K562 (cell line): ENCODE results near the gene CD248. TPM values are rescaled to one million over a fixed set of nuclear protein-coding genes. Genes with fewer than 3 reads are reported as not detected.

Experiments
- CBFB ChIP-seq: sonication (generic); formaldehyde crosslinking; IDR thresholded peaks from 2 replicates; pipeline ENCODE4 v1.4.0; 2020; ENCODE audit warnings: mild to moderate bottlenecking, missing genetic modification reagents
- HNRNPL ChIP-seq: fragments of 200-400 bp; formaldehyde crosslinking; IDR thresholded peaks from 2 replicates; pipeline ENCODE4 v1.6.1; 2017; ENCODE audit warnings: low read depth, mild to moderate bottlenecking, low read length
- MXD1 ChIP-seq: fragments of 250-450 bp; sonication (Bioruptor Pico); IDR thresholded peaks from 2 replicates; pipeline ENCODE4 v1.8.0; 2021; ENCODE audit warnings: borderline replicate concordance, mild to moderate bottlenecking, moderate library complexity; ENCODE audit not compliant: poor library complexity, severe bottlenecking
- MYNN ChIP-seq, 2 experiments: sonication (generic); formaldehyde crosslinking in 1 of 2; IDR thresholded peaks; 2 replicates each; pipeline versions ENCODE4 v1.5.0 to v1.6.1; 2016 to 2020; ENCODE audit warnings: antibody characterized with exemption in 1 of 2, missing genetic modification reagents in 1 of 2
- NFXL1 ChIP-seq: fragments of 450-650 bp; formaldehyde crosslinking; IDR thresholded peaks from 2 replicates; pipeline ENCODE4 v1.4.0; 2021; ENCODE audit warnings: mild to moderate bottlenecking
- NR2C2 ChIP-seq, 2 experiments: fragments of 200-800 bp in 1 of 2; sonication (Bioruptor generic) in 1 of 2; sonication (generic) in 1 of 2; formaldehyde crosslinking in 1 of 2; IDR thresholded peaks; 2 replicates each; pipeline versions ENCODE4 v1.6.1 to v1.8.0; 2016 to 2022; ENCODE audit warnings: mild to moderate bottlenecking in 1 of 2, missing compliant biosample characterization in 1 of 2, missing genetic modification characterization in 1 of 2, missing genetic modification reagents in 1 of 2
- PHB2 ChIP-seq: fragments of 450-650 bp; IDR thresholded peaks from 2 replicates; pipeline ENCODE4 v1.6.1; 2017; ENCODE audit warnings: low read depth
- POLR2AphosphoS5 ChIP-seq: IDR thresholded peaks from 2 replicates; pipeline ENCODE4 v1.6.1; 2011; ENCODE audit warnings: mild to moderate bottlenecking, low read depth, low read length, moderate library complexity; ENCODE audit not compliant: control insufficient read depth, insufficient read depth
- PTRF ChIP-seq: fragments of 450-650 bp; IDR thresholded peaks from 2 replicates; pipeline ENCODE4 v1.6.1; 2016; ENCODE audit warnings: mild to moderate bottlenecking, missing genetic modification characterization, missing compliant biosample characterization
- RBM39 ChIP-seq: fragments of 200-400 bp; formaldehyde crosslinking; optimal IDR thresholded peaks from 2 replicates; pipeline ENCODE3; 2018; ENCODE audit warnings: low read depth, low read length
- ZKSCAN3 ChIP-seq: fragments of 250-450 bp; sonication (Bioruptor Pico); IDR thresholded peaks from 2 replicates; pipeline ENCODE4 v1.4.0; 2020
- ZNF668 ChIP-seq: fragments of 250-450 bp; sonication (Bioruptor Pico); IDR thresholded peaks from 2 replicates; pipeline ENCODE4 v1.8.0; 2022; ENCODE audit warnings: mild to moderate bottlenecking, inconsistent platforms
- ZNF740 ChIP-seq, 3 experiments: fragments of 200-800 bp in 1 of 3; sonication (Bioruptor generic) in 1 of 3; sonication (generic) in 1 of 3; formaldehyde crosslinking in 1 of 3; IDR thresholded peaks; 2 replicates each; pipeline versions ENCODE4 v1.6.1 to v1.8.0; 2016 to 2022; ENCODE audit warnings: mild to moderate bottlenecking in 2 of 3, missing compliant biosample characterization in 2 of 3, missing genetic modification characterization in 2 of 3, missing genetic modification reagents in 1 of 3
- polyA plus RNA-seq, 8 experiments: library from polyadenylated mRNA; depleted of rRNA in 4 of 8; stranded (reverse) in 5 of 8; unstranded in 3 of 8; fragments of >200 nt; fragmentation: Nextera tagmentation in 2 of 8; fragmentation: Illumina TruSeq in 1 of 8; extraction: Ambion mirVana in 2 of 8; extraction: Trizol in 1 of 8; gene quantifications; 2 replicates each; pipeline versions ENCODE4 v1.2.1 to v1.2.3, GENCODE V29; 2011 to 2014; ENCODE audit warnings: inconsistent platforms in 1 of 8, missing spikeins in 1 of 8
- total RNA-seq, 7 experiments: library from RNA; depleted of rRNA in 6 of 7; stranded (reverse); fragments of >200 nt in 6 of 7; fragmentation: Illumina TruSeq in 2 of 7; extraction: Trizol in 2 of 7; gene quantifications; 2 replicates each; pipeline versions ENCODE4 v1.2.1 to v1.2.3, GENCODE V29; 2011 to 2021; ENCODE audit warnings: low replicate concordance in 1 of 7
- TF ChIP-seq, protein P1 (sequence below): fragments of 450-650 bp; IDR thresholded peaks from 2 replicates; pipeline ENCODE4 v1.6.1; 2016; ENCODE audit warnings: missing biosample characterization, missing genetic modification characterization
- TF ChIP-seq, protein P2 (sequence below): fragments of 200-800 bp; sonication (Bioruptor generic); IDR thresholded peaks from 2 replicates; pipeline ENCODE4 v1.6.1; 2017; ENCODE audit warnings: missing genetic modification characterization, missing compliant biosample characterization

The CD248 gene
- total and polyA plus RNA-seq, 9 of the 15 experiments (the other 6 are each of a cell fraction or from before 2014, with no cell fraction given), result 0.09 TPM; not detected in 8

GRCh38 chr11:66359662-66360087 is 42.8 kb upstream of the CD248 start (continued):
- no peak for TF ChIP-seq PTRF (tag)
- TF ChIP-seq PHB2, result no peak
- TF ChIP-seq NFXL1 (CRISPR knock-in tag), result no peak
- no peak for TF ChIP-seq ZNF668 (CRISPR knock-in tag)
- peak; percentile 49; the same call in 1 of the 2 replicates for TF ChIP-seq MYNN (IDR thresholded peaks at IDR 0.05)
- no peak for TF ChIP-seq MYNN (CRISPR knock-in tag; IDR thresholded peaks at IDR 0.05)
- TF ChIP-seq MXD1 (CRISPR knock-in tag), result no peak
- 0 out of 2 replicates have a peak, but pooled peaks have one; percentile 49 for TF ChIP-seq NR2C2 (CRISPR knock-in tag; IDR thresholded peaks at IDR 0.05)
- peak; percentile 60; the same call in 1 of the 2 replicates for TF ChIP-seq NR2C2 (tag; IDR thresholded peaks at IDR 0.05)
- TF ChIP-seq, protein P1, sequence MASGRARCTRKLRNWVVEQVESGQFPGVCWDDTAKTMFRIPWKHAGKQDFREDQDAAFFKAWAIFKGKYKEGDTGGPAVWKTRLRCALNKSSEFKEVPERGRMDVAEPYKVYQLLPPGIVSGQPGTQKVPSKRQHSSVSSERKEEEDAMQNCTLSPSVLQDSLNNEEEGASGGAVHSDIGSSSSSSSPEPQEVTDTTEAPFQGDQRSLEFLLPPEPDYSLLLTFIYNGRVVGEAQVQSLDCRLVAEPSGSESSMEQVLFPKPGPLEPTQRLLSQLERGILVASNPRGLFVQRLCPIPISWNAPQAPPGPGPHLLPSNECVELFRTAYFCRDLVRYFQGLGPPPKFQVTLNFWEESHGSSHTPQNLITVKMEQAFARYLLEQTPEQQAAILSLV, result no peak
- no peak for TF ChIP-seq ZKSCAN3 (CRISPR knock-in tag)
- TF ChIP-seq RBM39, result no peak
- TF ChIP-seq ZNF740 (CRISPR knock-in tag; IDR thresholded peaks at IDR 0.05), result no peak
- TF ChIP-seq ZNF740 (tag; IDR thresholded peaks at IDR 0.05), result no peak
- TF ChIP-seq, protein P2, sequence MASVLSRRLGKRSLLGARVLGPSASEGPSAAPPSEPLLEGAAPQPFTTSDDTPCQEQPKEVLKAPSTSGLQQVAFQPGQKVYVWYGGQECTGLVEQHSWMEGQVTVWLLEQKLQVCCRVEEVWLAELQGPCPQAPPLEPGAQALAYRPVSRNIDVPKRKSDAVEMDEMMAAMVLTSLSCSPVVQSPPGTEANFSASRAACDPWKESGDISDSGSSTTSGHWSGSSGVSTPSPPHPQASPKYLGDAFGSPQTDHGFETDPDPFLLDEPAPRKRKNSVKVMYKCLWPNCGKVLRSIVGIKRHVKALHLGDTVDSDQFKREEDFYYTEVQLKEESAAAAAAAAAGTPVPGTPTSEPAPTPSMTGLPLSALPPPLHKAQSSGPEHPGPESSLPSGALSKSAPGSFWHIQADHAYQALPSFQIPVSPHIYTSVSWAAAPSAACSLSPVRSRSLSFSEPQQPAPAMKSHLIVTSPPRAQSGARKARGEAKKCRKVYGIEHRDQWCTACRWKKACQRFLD (CRISPR knock-in tag), result no peak
- TF ChIP-seq CBFB, result no peak
- TF ChIP-seq POLR2AphosphoS5, result 0 out of 2 replicates have a peak, but pooled peaks have one; percentile 37
- TF ChIP-seq HNRNPL, result no peak
